Measurements from ENCODE around the gene IFI27L1.

GRCh38 chr14:94043756-94044475 lies 37.2 kb upstream of the IFI27L1 start:
- TF ChIP-seq CTCF (conservative IDR thresholded peaks at IDR 0.05) (no peak), ZFX (IDR thresholded peaks at IDR 0.05) (no peak)

Measured in C4-2B (cell line).